Panc1 (cell line): ENCODE results near the gene CTAG1A. TPM values are rescaled to one million over a fixed set of nuclear protein-coding genes. Genes with fewer than 3 reads are reported as not detected.

Source experiments
- ATAC-seq: fragments of 200-7000 bp; cut with Tn5 transposase; 2 replicates; pipeline ENCODE4 v1.9.1; 2020; ENCODE audit warnings: mild to moderate bottlenecking, moderate library complexity
- BruUV-seq: library from RNA; stranded (reverse); fragments of 400-500 nt; replicated peaks from 2 replicates; lab custom pipeline; 2021; lab: Mats Ljungman, UMichigan
- CTCF ChIA-PET: fragments of 300-600 bp; sonication (Branson Sonifier 250); formaldehyde crosslinking; loops from one replicate; lab custom pipeline; 2022; ENCODE audit warnings: antibody characterized with exemption; lab: Charles Lee
- POLR2A ChIA-PET: fragments of 300-600 bp; sonication (Branson Sonifier 250); formaldehyde crosslinking; loops from one replicate; lab custom pipeline; 2022; ENCODE audit warnings: antibody characterized with exemption; lab: Charles Lee
- DNase-seq: peaks from one replicate; pipeline ENCODE4 v3.0.0-alpha.2; 2010; ENCODE audit warnings: low read depth, low spot score
- H3K27ac ChIP-seq: 2 replicates; pipeline ENCODE4 v1.5.1; 2011; ENCODE audit warnings: mild to moderate bottlenecking, low read length, inconsistent platforms
- H3K27me3 ChIP-seq: fragments of 200-500 bp; sonication (Bioruptor generic); 2 replicates; pipeline ENCODE4 v1.6.0; 2014; ENCODE audit warnings: low read length, inconsistent platforms; ENCODE audit not compliant: control insufficient read depth, insufficient read depth
- H3K36me3 ChIP-seq: fragments of 200-500 bp; sonication (Bioruptor generic); 2 replicates; pipeline ENCODE4 v1.5.1; 2014; ENCODE audit warnings: inconsistent platforms, mild to moderate bottlenecking, low read length, moderate library complexity; ENCODE audit not compliant: control insufficient read depth, insufficient read depth
- H3K4me1 ChIP-seq: 2 replicates; pipeline ENCODE4 v1.5.1; 2011; ENCODE audit warnings: inconsistent platforms, mild to moderate bottlenecking, low read length, moderate library complexity; ENCODE audit not compliant: control insufficient read depth, insufficient read depth
- H3K4me3 ChIP-seq, 2 experiments: 2 replicates each; pipeline ENCODE4 v1.5.1; 2011 to 2012; ENCODE audit warnings: low read depth in 2 of 2, low read length in 2 of 2, mild to moderate bottlenecking in 2 of 2, inconsistent platforms in 1 of 2, moderate library complexity in 1 of 2
- H3K9me3 ChIP-seq: fragments of 200-500 bp; sonication (Bioruptor generic); 2 replicates; pipeline ENCODE4 v1.5.1; 2014; ENCODE audit warnings: low read depth, mild to moderate bottlenecking, inconsistent platforms, low read length, moderate library complexity; ENCODE audit not compliant: control insufficient read depth, insufficient read depth
- POLR2AphosphoS5 ChIP-seq: IDR thresholded peaks from 2 replicates; pipeline ENCODE4 v1.6.1; 2012; ENCODE audit warnings: mild to moderate bottlenecking, low read depth, low read length, moderate library complexity
- SIN3A ChIP-seq: IDR thresholded peaks from 2 replicates; pipeline ENCODE4 v1.6.1; 2012; ENCODE audit warnings: low read depth, mild to moderate bottlenecking, low read length, moderate library complexity, borderline replicate concordance; ENCODE audit not compliant: insufficient read depth
- TCF7L2 ChIP-seq: IDR thresholded peaks from 2 replicates; pipeline ENCODE4 v1.6.1; 2011; ENCODE audit warnings: mild to moderate bottlenecking, low read depth, low read length, inconsistent platforms
- in situ Hi-C: cut with HindIII; loops from 2 replicates; pipeline ENCODE4 v1.10.0; 2016; ENCODE audit warnings: low sequenced_read_pairs, low pct_unique_long_range_greater_than_20kb
- intact Hi-C: fragments of 100-400 bp; cut with micrococcal nuclease; formaldehyde crosslinking; loops from one replicate; pipeline ENCODE4 v1.10.0; 2022; ENCODE audit not compliant: unreplicated experiment
- total RNA-seq: library from RNA; stranded (reverse); gene quantifications from one replicate; pipeline ENCODE4 v1.2.1, GENCODE V29; 2021; ENCODE audit not compliant: unreplicated experiment
- TF ChIP-seq, protein P1 (sequence below), 2 experiments: IDR thresholded peaks; 2 replicates each; pipeline ENCODE4 v1.6.1; 2011 to 2012; ENCODE audit warnings: low read depth in 2 of 2, control low read depth in 1 of 2, low read length in 1 of 2, mild to moderate bottlenecking in 1 of 2, moderate library complexity in 1 of 2; ENCODE audit not compliant: insufficient read depth in 1 of 2
- TF ChIP-seq, protein P2 (sequence below): fragments of 450-650 bp; IDR thresholded peaks from 2 replicates; pipeline ENCODE4 v1.5.1; 2017; ENCODE audit warnings: mild to moderate bottlenecking

The CTAG1A gene
- total RNA-seq, 1 experiment from 2014 or later: not detected

DNA sequence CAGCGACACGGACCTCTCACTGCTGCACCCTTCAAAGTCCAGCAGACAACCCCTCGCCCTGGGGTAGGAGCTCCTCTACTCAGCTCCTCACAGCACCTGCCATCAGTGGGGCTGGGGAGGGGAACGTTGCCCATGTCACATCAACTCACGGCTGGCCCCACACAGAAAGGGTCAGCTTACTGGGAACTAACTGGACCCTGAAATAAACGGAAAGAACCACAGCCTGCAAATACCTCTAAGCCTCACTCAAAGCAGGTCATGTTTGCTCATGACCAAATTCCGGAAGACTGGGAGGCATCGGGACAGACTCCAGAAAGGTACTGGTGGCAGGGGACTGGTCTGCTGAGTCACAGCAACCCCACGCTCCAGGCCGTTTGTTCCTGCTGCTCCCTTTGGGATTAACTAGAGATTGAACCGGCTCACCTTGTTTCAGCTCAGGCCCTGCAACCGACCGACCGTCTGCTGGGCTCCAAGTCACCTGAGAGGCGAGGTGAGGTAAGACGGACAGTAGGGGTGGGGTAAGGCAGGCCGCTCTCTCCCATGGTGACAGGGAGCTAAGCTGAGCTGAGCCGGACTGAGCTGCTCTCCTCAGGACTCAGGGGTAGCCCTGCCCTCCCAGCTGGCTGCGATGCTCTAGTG, 43.9 kb upstream of the CTAG1A start:
- ATAC-seq: peak; percentile 27
- intact Hi-C loops: no loop called here
- BruUV-seq: no TSS peak

DNA sequence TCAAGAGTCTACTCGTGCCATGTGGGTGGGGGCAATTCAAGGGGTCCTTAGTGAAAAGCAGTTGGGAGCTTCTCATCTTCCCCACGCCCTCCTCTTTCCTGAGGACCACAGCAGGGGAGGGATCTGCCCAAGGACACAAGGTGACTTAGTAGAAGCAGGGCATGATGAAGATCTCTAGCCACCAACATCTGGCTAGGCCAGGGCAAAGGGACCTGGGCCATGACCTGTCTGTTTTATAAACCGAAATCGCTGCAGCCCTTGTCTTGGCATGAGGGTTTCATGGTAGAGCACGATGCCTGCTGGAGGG, 43.4 kb upstream of the CTAG1A start:
- H3K36me3 ChIP-seq: peaks cover 8% of the 10 kb centered on the region
- TF ChIP-seq, protein P1, sequence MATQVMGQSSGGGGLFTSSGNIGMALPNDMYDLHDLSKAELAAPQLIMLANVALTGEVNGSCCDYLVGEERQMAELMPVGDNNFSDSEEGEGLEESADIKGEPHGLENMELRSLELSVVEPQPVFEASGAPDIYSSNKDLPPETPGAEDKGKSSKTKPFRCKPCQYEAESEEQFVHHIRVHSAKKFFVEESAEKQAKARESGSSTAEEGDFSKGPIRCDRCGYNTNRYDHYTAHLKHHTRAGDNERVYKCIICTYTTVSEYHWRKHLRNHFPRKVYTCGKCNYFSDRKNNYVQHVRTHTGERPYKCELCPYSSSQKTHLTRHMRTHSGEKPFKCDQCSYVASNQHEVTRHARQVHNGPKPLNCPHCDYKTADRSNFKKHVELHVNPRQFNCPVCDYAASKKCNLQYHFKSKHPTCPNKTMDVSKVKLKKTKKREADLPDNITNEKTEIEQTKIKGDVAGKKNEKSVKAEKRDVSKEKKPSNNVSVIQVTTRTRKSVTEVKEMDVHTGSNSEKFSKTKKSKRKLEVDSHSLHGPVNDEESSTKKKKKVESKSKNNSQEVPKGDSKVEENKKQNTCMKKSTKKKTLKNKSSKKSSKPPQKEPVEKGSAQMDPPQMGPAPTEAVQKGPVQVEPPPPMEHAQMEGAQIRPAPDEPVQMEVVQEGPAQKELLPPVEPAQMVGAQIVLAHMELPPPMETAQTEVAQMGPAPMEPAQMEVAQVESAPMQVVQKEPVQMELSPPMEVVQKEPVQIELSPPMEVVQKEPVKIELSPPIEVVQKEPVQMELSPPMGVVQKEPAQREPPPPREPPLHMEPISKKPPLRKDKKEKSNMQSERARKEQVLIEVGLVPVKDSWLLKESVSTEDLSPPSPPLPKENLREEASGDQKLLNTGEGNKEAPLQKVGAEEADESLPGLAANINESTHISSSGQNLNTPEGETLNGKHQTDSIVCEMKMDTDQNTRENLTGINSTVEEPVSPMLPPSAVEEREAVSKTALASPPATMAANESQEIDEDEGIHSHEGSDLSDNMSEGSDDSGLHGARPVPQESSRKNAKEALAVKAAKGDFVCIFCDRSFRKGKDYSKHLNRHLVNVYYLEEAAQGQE (IDR thresholded peaks at IDR 0.05; ENCODE audit: insufficient read depth in 1 of 2, low read depth in 2 of 2, low read length in 1 of 2): no peak
- no peak for TF ChIP-seq SIN3A
- TF ChIP-seq POLR2AphosphoS5: no peak
- TF ChIP-seq, protein P2, sequence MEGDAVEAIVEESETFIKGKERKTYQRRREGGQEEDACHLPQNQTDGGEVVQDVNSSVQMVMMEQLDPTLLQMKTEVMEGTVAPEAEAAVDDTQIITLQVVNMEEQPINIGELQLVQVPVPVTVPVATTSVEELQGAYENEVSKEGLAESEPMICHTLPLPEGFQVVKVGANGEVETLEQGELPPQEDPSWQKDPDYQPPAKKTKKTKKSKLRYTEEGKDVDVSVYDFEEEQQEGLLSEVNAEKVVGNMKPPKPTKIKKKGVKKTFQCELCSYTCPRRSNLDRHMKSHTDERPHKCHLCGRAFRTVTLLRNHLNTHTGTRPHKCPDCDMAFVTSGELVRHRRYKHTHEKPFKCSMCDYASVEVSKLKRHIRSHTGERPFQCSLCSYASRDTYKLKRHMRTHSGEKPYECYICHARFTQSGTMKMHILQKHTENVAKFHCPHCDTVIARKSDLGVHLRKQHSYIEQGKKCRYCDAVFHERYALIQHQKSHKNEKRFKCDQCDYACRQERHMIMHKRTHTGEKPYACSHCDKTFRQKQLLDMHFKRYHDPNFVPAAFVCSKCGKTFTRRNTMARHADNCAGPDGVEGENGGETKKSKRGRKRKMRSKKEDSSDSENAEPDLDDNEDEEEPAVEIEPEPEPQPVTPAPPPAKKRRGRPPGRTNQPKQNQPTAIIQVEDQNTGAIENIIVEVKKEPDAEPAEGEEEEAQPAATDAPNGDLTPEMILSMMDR: no peak
- no peak for TF ChIP-seq TCF7L2
- H3K4me3 ChIP-seq: peak overlapping the region in 1 of 2 experiments; percentile 3; a peak in 1 of 4 replicates
- no peaks in the 10 kb centered on the region for H3K27me3 ChIP-seq
- in situ Hi-C loops: no loop called here
- intact Hi-C loops: no loop called here
- DNase-seq (no peak), ATAC-seq (no peak)
- H3K27ac ChIP-seq: peak overlapping the region; percentile 95
- BruUV-seq: no TSS peak
- no peaks in the 10 kb centered on the region for H3K9me3 ChIP-seq
- H3K4me1 ChIP-seq: peaks cover 61% of the 10 kb centered on the region
- ChIA-PET POLR2A (interaction anchor here (0.6 kb wide), 1 partner anchor 23 kb away, joined by 3 read pairs; no protein-coding TSS in a partner anchor), CTCF (interaction anchor here (0.7 kb wide), 2 partner anchors 14 to 17 kb away, joined by 3 to 6 read pairs; no protein-coding TSS in a partner anchor)

More for the DNA sequence above, 43.9 kb upstream of the CTAG1A start:
- no peaks in the 10 kb centered on the region for H3K9me3 ChIP-seq
- no peak for DNase-seq
- H3K27me3 ChIP-seq: no peaks in the 10 kb centered on the region
- H3K36me3 ChIP-seq: peaks cover 8% of the 10 kb centered on the region
- peak overlapping the region; percentile 95 for H3K27ac ChIP-seq
- peaks cover 59% of the 10 kb centered on the region for H3K4me1 ChIP-seq
- POLR2A ChIA-PET: interaction anchor here (0.6 kb wide), 1 partner anchor 22 kb away, joined by 3 read pairs; no protein-coding TSS in a partner anchor
- peak overlapping the region in 1 of 2 experiments; percentile 3; a peak in 1 of 4 replicates for H3K4me3 ChIP-seq
- CTCF ChIA-PET: interaction anchor here (0.7 kb wide), 1 partner anchor 14 kb away, joined by 6 read pairs; no protein-coding TSS in a partner anchor
- in situ Hi-C loops: no loop called here
- no peak for TF ChIP-seq POLR2AphosphoS5
- TF ChIP-seq, protein P1 (IDR thresholded peaks at IDR 0.05; ENCODE audit: insufficient read depth in 1 of 2, low read depth in 2 of 2, low read length in 1 of 2): no peak
- TF ChIP-seq TCF7L2: no peak
- TF ChIP-seq SIN3A: no peak
- TF ChIP-seq, protein P2: no peak
